Measurements from ENCODE around the gene TBC1D2. TPM values are rescaled to one million over a fixed set of nuclear protein-coding genes. Genes with fewer than 3 reads are reported as not detected.

The TBC1D2 gene
- total RNA-seq, 1 experiment from 2014 or later, result 58.4 TPM

DNA sequence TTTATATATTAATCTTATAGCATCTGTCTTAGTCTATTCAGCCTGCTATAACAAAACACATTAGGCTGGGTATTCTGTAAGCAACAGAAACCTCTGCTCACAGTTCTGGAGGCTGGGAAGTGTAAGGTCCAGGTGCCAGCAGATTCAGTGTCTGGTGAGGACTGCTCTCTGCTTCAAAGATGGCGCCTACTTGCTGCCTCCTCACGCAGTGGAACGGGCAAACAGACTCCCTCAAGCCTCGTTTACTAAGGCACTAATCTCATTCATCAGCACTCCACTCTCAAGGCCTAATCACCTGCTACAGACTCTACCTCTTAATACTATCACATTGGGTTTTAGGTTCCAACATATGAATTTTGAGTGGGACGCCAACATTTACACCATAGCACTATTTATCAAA is 5.2 kb upstream of the TBC1D2 start:
- Mint-ChIP-seq H3K9me3 (ENCODE audit: unreplicated experiment) (no peaks in the 10 kb centered on the region), H3K27me3 (ENCODE audit: insufficient read depth, unreplicated experiment) (no peaks in the 10 kb centered on the region), H3K36me3 (ENCODE audit: insufficient read depth, unreplicated experiment) (no peaks in the 10 kb centered on the region), H3K4me1 (ENCODE audit: insufficient read depth, unreplicated experiment) (peaks cover 6% of the 10 kb centered on the region), H3K27ac (ENCODE audit: low read depth, unreplicated experiment) (no peak overlapping the region), H3K4me3 (ENCODE audit: unreplicated experiment) (no peak overlapping the region)
- POLR2A ChIA-PET, result no interaction called here
- no TSS peak for BruUV-seq (replicated peaks)
- TF ChIP-seq, protein P1, sequence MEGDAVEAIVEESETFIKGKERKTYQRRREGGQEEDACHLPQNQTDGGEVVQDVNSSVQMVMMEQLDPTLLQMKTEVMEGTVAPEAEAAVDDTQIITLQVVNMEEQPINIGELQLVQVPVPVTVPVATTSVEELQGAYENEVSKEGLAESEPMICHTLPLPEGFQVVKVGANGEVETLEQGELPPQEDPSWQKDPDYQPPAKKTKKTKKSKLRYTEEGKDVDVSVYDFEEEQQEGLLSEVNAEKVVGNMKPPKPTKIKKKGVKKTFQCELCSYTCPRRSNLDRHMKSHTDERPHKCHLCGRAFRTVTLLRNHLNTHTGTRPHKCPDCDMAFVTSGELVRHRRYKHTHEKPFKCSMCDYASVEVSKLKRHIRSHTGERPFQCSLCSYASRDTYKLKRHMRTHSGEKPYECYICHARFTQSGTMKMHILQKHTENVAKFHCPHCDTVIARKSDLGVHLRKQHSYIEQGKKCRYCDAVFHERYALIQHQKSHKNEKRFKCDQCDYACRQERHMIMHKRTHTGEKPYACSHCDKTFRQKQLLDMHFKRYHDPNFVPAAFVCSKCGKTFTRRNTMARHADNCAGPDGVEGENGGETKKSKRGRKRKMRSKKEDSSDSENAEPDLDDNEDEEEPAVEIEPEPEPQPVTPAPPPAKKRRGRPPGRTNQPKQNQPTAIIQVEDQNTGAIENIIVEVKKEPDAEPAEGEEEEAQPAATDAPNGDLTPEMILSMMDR (IDR thresholded peaks at IDR 0.05; ENCODE audit: unreplicated experiment), result no peak
- no peak for DNase-seq (ENCODE audit: unreplicated experiment)
- CTCF ChIA-PET, result interaction anchor here (1.5 to 6.5 kb wide), 2 partner anchors 55 to 338 kb away, joined by 8 to 61 read pairs; partner anchors contain the start of gene TRMO
- intact Hi-C loops (cut with micrococcal nuclease), result no loop called here

DNA sequence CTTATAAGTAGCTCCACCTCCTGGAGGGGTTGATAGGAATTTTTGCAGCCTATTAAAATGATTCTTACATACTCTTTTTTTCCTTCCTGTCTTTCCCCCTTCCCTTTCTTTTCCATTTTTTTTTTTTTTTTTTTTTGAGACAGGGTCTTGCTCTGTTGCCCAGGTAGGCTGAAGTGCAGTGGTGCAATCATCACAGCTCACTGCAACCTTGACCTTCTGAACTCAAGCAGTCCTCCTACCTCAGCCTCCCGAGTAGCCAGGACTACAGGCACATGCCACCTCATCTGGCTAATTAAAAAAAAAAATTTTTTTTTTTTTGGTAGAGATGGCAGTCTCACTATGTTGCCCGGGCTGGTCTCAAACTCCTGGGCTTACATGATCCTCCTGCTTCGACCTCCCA is 4.3 kb upstream of the TBC1D2 start:
- ChIA-PET CTCF (interaction anchor here (0.5 to 6.5 kb wide), 9 partner anchors 54 to 985 kb away, joined by 3 to 61 read pairs (median 4); partner anchors contain the start of genes TRIM14 and TRMO), POLR2A (interaction anchor here (1.2 kb wide), 1 partner anchor 66 kb away, joined by 4 read pairs; no protein-coding TSS in a partner anchor)
- TF ChIP-seq, protein P1 (IDR thresholded peaks at IDR 0.05; ENCODE audit: unreplicated experiment), result no peak
- H3K36me3 Mint-ChIP-seq (ENCODE audit: insufficient read depth, unreplicated experiment), result no peaks in the 10 kb centered on the region
- no peak overlapping the region for H3K27ac Mint-ChIP-seq (ENCODE audit: low read depth, unreplicated experiment)
- intact Hi-C loops (cut with micrococcal nuclease), result loop anchor here (5.0 kb wide), 1 partner anchor 202 kb away; the partner anchor contains the start of gene NANS
- H3K9me3 Mint-ChIP-seq (ENCODE audit: unreplicated experiment), result no peaks in the 10 kb centered on the region
- H3K27me3 Mint-ChIP-seq (ENCODE audit: insufficient read depth, unreplicated experiment), result no peaks in the 10 kb centered on the region
- peaks cover 6% of the 10 kb centered on the region for H3K4me1 Mint-ChIP-seq (ENCODE audit: insufficient read depth, unreplicated experiment)
- no peak for DNase-seq (ENCODE audit: unreplicated experiment)
- BruUV-seq (replicated peaks), result no TSS peak
- no peak overlapping the region for H3K4me3 Mint-ChIP-seq (ENCODE audit: unreplicated experiment)

DNA sequence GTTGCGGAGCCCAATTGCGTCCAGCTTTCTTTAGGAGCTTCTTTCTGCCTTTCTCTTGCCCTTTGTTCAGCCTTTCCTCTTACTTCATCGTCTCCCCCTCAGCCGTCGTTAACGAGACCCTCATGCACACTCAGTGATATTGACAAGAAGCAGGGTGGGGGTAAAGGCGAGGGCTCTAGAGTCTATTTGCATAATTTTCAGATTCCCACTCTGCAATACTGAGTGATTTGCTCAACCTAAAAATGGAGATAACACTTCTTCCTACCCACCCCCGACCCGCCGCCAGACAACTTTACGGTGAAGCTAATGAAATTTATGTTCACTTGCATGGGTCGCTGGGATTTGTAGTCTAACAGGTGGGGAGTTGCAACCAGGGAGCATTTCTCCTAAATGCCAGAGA is 1.3 kb upstream of the TBC1D2 start:
- H3K27ac Mint-ChIP-seq (ENCODE audit: low read depth, unreplicated experiment), result peak overlapping the region; percentile 98
- TF ChIP-seq, protein P1 (IDR thresholded peaks at IDR 0.05; ENCODE audit: unreplicated experiment), result no peak
- H3K4me3 Mint-ChIP-seq (ENCODE audit: unreplicated experiment), result peak overlapping the region; percentile 96
- POLR2A ChIA-PET, result interaction anchor here (0.6 to 5.5 kb wide), 25 partner anchors 8 to 1991 kb away, joined by 3 to 91 read pairs (median 7); partner anchors contain the start of genes ANP32B, CORO2A, NANS and TRIM14
- CTCF ChIA-PET, result interaction anchor here (0.6 to 6.5 kb wide), 25 partner anchors 8 to 518 kb away, joined by 3 to 61 read pairs (median 3); no protein-coding TSS in a partner anchor
- peaks cover 33% of the 10 kb centered on the region for H3K4me1 Mint-ChIP-seq (ENCODE audit: insufficient read depth, unreplicated experiment)
- BruUV-seq (replicated peaks), result no TSS peak
- no peaks in the 10 kb centered on the region for H3K27me3 Mint-ChIP-seq (ENCODE audit: insufficient read depth, unreplicated experiment)
- H3K9me3 Mint-ChIP-seq (ENCODE audit: unreplicated experiment), result no peaks in the 10 kb centered on the region
- no peaks in the 10 kb centered on the region for H3K36me3 Mint-ChIP-seq (ENCODE audit: insufficient read depth, unreplicated experiment)
- intact Hi-C loops (cut with micrococcal nuclease), result loop anchor here (1.0 to 5.0 kb wide), 2 partner anchors 33 to 199 kb away; partner anchors contain the start of gene NANS
- DNase-seq (ENCODE audit: unreplicated experiment), result no peak

DNA sequence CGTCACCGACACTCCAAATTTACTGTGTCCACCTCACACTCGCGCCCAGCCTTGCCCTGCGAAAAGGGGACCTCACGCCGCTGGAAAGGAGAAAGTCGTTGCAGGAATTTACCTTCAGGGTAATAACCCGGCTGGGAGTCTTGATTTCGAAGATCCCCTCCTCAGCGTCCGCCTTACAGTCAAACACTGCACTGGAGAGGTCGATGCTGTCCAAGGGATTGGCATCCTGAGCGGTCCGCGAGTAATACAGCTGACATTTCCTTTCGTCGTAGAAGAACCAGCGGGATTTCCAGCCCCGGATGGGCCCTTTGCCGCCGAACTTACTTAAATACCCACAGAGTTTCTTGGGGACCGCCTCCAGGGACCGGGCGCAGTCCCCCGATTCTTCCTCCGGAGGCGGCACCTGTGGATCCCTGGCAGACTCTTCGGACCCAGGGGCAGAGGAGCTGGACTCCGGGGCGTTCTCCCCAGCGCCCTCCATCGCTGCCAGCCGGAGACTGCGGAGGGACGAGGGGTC is 330 bp downstream of the TBC1D2 start:
- Mint-ChIP-seq H3K4me3 (ENCODE audit: unreplicated experiment) (peak overlapping the region; percentile 96), H3K9me3 (ENCODE audit: unreplicated experiment) (no peaks in the 10 kb centered on the region), H3K27ac (ENCODE audit: low read depth, unreplicated experiment) (peak overlapping the region; percentile 98), H3K27me3 (ENCODE audit: insufficient read depth, unreplicated experiment) (no peaks in the 10 kb centered on the region), H3K36me3 (ENCODE audit: insufficient read depth, unreplicated experiment) (peaks cover 2% of the 10 kb centered on the region), H3K4me1 (ENCODE audit: insufficient read depth, unreplicated experiment) (peaks cover 48% of the 10 kb centered on the region)
- BruUV-seq (replicated peaks), result TSS peak; percentile 80
- POLR2A ChIA-PET, result interaction anchor here (0.5 to 5.5 kb wide), 27 partner anchors 9 to 1196 kb away, joined by 3 to 91 read pairs (median 8); partner anchors contain the start of genes ANP32B, CORO2A, NANS and NCBP1
- TF ChIP-seq, protein P1 (IDR thresholded peaks at IDR 0.05; ENCODE audit: unreplicated experiment), result no peak
- CTCF ChIA-PET, result interaction anchor here (0.7 to 6.5 kb wide), 10 partner anchors 8 to 66 kb away, joined by 3 to 61 read pairs (median 4); no protein-coding TSS in a partner anchor
- intact Hi-C loops (cut with micrococcal nuclease), result loop anchor here (5.0 kb wide), 1 partner anchor 198 kb away; the partner anchor contains the start of gene NANS
- DNase-seq (ENCODE audit: unreplicated experiment), result no peak
